H54 (cell line): Measurements from ENCODE around the gene DNASE1.

Source experiments
- DNase-seq: peaks from one replicate; pipeline ENCODE4 v3.0.0; 2011; ENCODE audit warnings: low spot score, mixed read lengths; ENCODE audit not compliant: insufficient read length
- FAIRE-seq: peaks from 3 replicates; lab custom pipeline; 2011; peaks lifted over from hg19 to GRCh38; lab: Jason Lieb, UNC
- POLR2A ChIP-seq: IDR thresholded peaks from 2 replicates; pipeline ENCODE4 v1.6.1; 2011; ENCODE audit warnings: low read depth, mild to moderate bottlenecking, low read length

Gene DNASE1

GRCh38 chr16:3689731-3690130 is 35.2 kb downstream of the DNASE1 start:
- TF ChIP-seq POLR2A, result no peak
- no peak for DNase-seq
- no peak for FAIRE-seq

- DNase-seq (peak; percentile 90), FAIRE-seq (peak; percentile 27)
- no peak for TF ChIP-seq POLR2A
Observed at GRCh38 chr16:3690470-3690928, 36.0 kb downstream of the DNASE1 start.

- FAIRE-seq, result no peak
- no peak for DNase-seq
- no peak; the same call in 1 of the 2 replicates for TF ChIP-seq POLR2A
Observed at GRCh38 chr16:3690980-3691720, 36.7 kb downstream of the DNASE1 start.

GRCh38 chr16:3691761-3692160 is 37.3 kb downstream of the DNASE1 start:
- no peak for TF ChIP-seq POLR2A
- DNase-seq, result no peak
- FAIRE-seq, result no peak

- no peak for DNase-seq
- TF ChIP-seq POLR2A, result no peak
- FAIRE-seq, result no peak
Observed at GRCh38 chr16:3694051-3694450, 39.6 kb downstream of the DNASE1 start.

- FAIRE-seq, result no peak
- TF ChIP-seq POLR2A, result no peak
- no peak for DNase-seq
Observed at GRCh38 chr16:3695610-3696369, 41.3 kb downstream of the DNASE1 start.

- FAIRE-seq (no peak), DNase-seq (no peak)
- TF ChIP-seq POLR2A, result no peak
Observed at GRCh38 chr16:3696425-3697218, 42.1 kb downstream of the DNASE1 start.

GRCh38 chr16:3698941-3699340 is 44.5 kb downstream of the DNASE1 start:
- TF ChIP-seq POLR2A, result no peak
- DNase-seq, result no peak
- no peak for FAIRE-seq

- no peak for TF ChIP-seq POLR2A
- DNase-seq, result no peak
- no peak for FAIRE-seq
Observed at GRCh38 chr16:3701531-3701930, 47.0 kb downstream of the DNASE1 start.

- no peak for FAIRE-seq
- DNase-seq, result no peak
- no peak for TF ChIP-seq POLR2A
Observed at GRCh38 chr16:3702082-3702481, 47.6 kb downstream of the DNASE1 start.

- no peak for DNase-seq
- no peak for FAIRE-seq
- TF ChIP-seq POLR2A, result no peak
Observed at GRCh38 chr16:3706253-3707012, 51.9 kb downstream of the DNASE1 start.
